SIG-M5 (cell line): ENCODE results near the gene CPPED1.
"Not testable (repeated sequence)": the region's sequence is repeated elsewhere in the genome, so short reads cannot be mapped to it uniquely, and the experiment has no call there.

Experiments
- DNase-seq: peaks from one replicate; lab custom pipeline; 2025; lab: John Stamatoyannopoulos, UW

Gene CPPED1, protein sequence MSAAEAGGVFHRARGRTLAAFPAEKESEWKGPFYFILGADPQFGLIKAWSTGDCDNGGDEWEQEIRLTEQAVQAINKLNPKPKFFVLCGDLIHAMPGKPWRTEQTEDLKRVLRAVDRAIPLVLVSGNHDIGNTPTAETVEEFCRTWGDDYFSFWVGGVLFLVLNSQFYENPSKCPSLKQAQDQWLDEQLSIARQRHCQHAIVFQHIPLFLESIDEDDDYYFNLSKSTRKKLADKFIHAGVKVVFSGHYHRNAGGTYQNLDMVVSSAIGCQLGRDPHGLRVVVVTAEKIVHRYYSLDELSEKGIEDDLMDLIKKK

GRCh38 chr16:12803203-12804093, at the start of gene CPPED1:
TSS of gene CPPED1 (minus strand) at chr16:12803887. CDS start at chr16:12803776, 111 bp downstream.
- peak; percentile 23 for DNase-seq

- DNase-seq: no peak
Observed at GRCh38 chr16:12850186-12850585, 46.5 kb upstream of the CPPED1 start.

DNA sequence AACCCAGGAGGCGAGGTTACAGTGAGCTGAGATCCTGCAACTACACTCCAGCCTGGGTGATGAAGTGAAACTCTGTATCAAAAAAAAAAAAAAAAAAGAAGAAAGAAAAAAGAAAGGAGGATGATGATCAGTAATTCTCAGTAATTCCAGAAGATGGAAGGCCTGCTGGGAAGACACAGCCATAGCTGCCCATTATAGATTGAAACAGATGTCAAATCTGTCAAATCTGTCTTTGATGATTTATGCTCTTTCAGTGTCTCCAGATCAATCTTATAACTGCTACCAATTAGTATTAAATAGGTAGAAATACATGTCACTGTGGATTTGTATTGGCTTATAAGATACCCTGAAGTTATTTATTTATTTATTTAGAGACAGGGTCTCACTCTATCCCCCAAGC, 42.9 kb upstream of the CPPED1 start:
- no peak for DNase-seq

GRCh38 chr16:12845282-12845681, 41.6 kb upstream of the CPPED1 start:
- no peak for DNase-seq

DNA sequence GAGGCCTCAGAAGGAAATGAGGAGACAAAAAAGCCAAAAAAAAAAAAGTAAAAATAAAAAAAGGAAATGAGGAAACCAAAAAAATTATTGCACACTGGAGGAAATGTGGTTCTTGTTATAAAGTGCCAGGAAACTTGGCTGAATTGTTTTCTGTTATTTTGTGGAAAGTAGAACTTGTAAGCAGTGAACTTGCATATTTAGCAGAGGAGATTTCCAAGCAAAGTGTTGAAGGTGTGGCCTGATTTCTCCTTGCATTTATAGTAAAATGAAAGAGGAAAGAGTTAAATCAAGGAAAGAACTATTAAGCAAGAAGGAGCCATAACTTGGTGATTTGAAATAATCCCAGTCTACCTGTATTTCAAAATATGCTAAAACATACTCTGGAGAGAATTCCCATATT, 34.1 kb upstream of the CPPED1 start:
- no peak for DNase-seq

DNA sequence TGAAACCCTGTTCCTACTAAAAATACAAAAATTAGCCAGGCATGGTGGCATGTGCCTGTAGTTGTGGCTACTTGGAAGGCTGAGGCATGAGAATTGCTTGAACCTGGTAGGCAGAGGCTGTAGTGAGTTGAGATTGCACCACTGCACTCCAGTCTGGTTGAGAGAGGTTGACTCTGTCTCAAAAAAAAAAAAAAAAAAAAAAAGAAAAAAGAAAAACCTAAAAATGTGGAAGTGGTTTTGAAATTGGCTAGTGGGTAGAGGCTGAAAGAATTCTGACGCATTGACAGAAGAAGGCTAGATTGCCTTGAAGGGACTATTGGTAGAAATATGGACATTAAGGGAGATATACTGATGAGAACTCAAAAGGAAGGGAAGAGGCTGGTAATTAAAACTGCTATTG, 33.6 kb upstream of the CPPED1 start:
- peak; percentile 18 for DNase-seq

DNA sequence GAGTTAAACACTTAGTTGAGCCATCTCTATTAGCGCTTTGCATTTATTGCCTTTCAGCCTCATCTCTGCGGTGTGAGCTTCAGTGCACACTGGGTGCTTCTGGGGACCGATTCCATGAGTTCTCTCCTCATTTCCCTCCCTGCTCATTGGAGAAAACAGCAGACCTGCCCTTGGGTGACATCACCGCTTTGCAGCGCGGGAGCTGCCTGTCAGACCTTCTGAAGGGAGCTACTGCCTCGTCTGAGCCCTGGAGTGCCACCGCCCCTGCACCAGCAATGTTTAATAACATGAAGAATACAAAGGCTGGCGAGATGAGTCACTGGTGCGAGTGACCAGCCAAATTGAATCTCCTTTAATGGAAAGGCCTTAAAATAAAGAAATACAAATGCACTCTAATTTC, 30.2 kb upstream of the CPPED1 start:
- DNase-seq: no peak

DNA sequence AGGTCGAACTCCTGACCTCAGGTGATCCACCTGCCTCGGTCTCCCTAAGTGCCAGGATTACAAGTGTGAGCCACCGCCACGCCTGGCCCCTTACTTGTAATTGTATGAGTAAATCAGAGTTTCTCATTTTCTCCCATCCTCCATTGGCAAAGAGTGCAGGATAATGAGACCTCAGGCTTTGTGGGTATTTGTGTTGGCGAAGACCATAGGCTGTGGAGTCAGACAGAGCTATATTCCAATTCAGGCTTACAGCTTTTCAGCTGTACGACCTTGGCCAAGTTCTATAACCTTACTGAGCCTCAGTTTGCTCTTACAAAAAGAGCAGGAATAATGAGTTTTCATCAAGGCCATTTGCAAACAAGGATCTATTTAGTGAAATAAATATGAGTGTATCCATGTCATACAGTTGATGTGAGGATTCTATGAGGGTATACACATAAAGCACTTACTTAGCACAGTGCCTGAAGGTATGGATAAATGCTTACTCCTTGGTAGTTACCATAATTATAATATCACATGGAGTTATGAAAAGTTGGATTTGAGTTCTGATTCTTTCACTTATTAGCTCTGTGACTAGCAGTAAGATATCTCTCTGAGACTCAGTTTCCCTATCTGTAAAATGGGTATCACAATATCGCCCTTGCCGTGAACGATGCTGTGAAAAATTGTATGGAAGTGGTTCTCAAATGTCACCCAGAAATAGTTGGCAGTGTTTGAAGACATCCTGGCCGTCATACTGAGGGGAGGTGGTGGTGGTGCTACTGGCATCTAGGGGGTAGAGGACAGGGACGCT, 25.6 kb upstream of the CPPED1 start:
- no peak for DNase-seq

- no peak for DNase-seq
Observed at GRCh38 chr16:12828206-12828605, 24.5 kb upstream of the CPPED1 start.

DNA sequence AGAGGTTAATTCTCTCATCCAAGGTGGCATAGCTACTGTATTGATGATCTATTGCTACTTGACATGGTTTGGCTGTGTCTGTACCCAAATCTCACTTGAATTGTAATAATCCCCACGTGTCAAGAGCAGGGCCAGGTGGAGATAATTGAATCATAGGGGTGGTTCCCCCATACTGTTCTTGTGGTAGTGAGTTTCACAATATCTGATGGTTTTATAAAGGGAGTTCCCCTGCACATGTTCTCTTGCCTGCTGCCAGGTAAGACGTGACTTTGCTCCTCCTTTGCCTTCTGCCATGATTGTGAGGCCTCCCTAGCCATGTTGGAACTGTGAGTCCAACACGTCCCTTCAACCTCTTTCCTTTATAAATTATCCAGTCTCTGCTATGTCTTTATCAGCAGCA, 22.9 kb upstream of the CPPED1 start:
- DNase-seq: no peak

GRCh38 chr16:12819126-12820117, 15.7 kb upstream of the CPPED1 start:
- DNase-seq: no peak

DNA sequence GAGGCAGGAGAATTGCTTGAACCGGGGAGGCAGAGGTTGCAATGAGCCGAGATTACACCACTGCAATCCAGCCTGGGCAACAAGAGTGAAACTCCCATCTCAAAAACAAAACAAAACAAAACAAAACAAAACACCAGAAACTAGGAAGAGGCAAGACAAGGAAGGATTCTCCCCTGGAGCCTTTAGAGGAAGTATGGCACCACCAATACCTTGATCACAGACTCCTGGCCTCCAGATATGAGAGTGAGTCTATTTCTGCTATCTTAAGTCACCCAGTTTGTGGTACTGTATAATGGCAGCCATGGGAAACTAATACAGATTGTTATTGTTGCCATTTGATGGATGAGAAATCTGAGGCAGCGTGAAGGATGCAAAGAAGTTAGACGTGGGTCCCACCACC, 14.6 kb upstream of the CPPED1 start:
- no peak for DNase-seq

DNA sequence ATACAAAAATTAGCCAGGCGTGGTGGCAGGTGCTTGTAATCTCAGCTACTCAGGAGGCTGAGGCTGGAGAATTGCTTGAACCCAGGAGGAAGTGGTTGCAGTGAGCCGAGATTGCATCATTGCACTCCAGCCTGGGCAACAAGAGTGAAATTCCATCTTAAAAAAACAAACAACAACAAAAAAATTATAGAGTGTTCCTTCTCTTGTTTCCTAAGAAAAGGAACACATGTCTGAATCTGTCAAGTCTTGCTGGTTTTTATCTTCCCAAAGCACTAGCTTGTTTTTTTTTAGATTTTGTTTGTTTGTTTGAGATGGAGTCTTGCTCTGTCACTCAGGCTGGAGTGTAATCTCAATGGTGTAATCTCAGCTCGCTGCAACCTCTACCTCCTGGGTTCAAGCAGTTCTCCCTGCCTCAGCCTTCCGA, 13.1 kb upstream of the CPPED1 start:
- DNase-seq: not testable (repeated sequence)

DNA sequence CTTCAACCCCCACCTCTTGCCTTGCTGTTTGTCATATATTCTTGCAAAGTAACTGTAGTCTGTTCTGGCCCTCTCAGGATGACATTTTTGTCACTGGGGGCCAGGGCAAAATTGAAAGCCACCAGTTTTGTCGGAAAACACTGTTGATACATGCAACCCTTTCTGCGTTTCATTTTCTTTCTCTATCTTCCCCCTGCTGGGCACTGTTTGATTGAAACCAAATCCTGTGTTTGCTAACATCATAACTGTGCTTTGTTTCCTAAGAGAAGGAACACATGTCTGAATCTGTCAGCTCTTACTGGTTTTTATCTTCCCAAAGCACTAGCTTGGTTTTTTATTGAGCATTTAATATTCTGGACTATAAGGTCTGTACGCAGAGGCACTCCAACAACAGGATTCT, 11.7 kb upstream of the CPPED1 start:
- no peak for DNase-seq

- DNase-seq: not testable (repeated sequence)
Observed at GRCh38 chr16:12813734-12814133, 10.0 kb upstream of the CPPED1 start.

DNA sequence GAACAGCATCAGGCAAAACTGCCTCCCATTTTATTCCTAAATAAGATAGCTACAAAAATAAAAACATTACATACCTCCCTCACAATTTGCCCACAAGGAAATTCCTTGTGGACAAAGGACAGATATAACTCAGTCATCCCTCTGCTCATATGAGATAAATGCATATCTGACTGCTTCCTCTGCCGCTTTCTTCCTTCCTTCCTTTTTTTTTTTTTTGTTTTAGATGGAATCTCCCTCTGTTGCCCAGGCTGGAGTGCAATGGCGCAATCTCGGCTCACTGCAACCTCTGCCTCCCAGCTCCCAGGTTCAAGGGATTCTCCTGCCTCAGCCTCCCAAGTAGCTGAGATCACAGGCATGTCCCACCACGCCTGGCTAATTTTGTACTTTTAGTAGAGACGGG, 9.6 kb upstream of the CPPED1 start:
- DNase-seq: not testable (repeated sequence)

GRCh38 chr16:12811441-12812383, 8.0 kb upstream of the CPPED1 start:
- DNase-seq: no peak

DNA sequence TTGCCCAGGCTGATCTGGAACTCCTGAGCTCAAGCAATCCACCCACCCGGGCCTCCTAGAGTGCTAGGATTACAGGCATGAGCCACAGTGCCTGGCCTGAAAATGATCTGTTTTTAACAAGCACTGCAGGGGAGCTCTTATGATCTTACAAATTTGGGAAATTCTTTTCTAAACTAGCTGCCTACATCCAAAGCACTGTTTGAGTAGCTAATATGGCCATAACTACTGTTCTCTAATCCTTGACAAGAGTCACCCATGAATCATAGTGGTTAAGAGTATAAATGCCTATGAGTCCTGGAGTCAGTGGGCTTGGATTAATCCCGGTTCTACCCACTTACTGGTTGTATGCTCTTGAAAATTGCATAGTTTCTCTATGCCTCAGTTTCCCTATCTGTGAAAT, 1.4 kb upstream of the CPPED1 start:
- DNase-seq: no peak

DNA sequence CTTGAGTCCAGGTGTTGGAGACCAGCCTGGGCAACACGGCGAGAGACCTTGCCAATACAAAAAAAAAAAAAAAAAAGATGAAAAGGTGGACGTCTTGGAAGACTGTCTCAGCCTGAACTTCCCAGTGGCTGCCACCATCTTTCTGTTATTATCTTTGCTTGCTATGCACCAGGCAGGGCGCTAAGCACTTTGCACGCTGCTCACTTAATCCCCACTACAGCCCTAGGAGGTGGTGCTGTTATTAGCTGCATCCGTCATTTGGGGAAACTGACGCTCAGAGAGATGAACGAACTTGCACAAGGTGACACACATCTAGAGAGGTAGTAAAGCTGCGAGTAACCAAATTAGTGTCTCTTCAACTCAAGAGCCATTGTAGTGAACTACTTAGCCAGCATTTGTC, 708 bp upstream of the CPPED1 start:
- no peak for DNase-seq

- DNase-seq: no peak
Observed at GRCh38 chr16:12802661-12803060, 1.0 kb downstream of the CPPED1 start.
